Esophagus squamous epithelium (tissue), 5 donors: ENCODE results near the gene DPP4. TPM values are rescaled to one million over a fixed set of nuclear protein-coding genes. Genes with fewer than 3 reads are reported as not detected.
A peak's percentile ranks its signal among the peaks of the same experiment; 100 is the strongest.

Experiments used
- DNase-seq: peaks from one replicate; lab custom pipeline; 2025; lab: John Stamatoyannopoulos, UW
- H3K27ac ChIP-seq, 4 donors: fragments of 200-600 bp; sonication (generic); one replicate each; pipeline ENCODE4 v1.5.1; 2016 to 2019; ENCODE audit warnings: mild to moderate bottlenecking in 1 of 4
- H3K27me3 ChIP-seq, 4 donors: fragments of 200-600 bp; sonication (generic); 1 replicate in 3 of 4; 2 replicates in 1 of 4; pipeline versions ENCODE4 v1.5.1 to v1.6.0; 2017 to 2021; ENCODE audit warnings: antibody characterized with exemption in 1 of 4
- H3K36me3 ChIP-seq, 3 donors: fragments of 200-600 bp; sonication (generic); one replicate each; pipeline ENCODE4 v1.5.1; 2016 to 2019
- H3K4me1 ChIP-seq, 3 donors: fragments of 200-600 bp; sonication (generic); one replicate each; pipeline ENCODE4 v1.5.1; 2017 to 2019
- H3K4me3 ChIP-seq, 4 donors: fragments of 200-600 bp; sonication (generic); 1 replicate in 3 of 4; 2 replicates in 1 of 4; pipeline ENCODE4 v1.5.1; 2016 to 2019; ENCODE audit warnings: mild to moderate bottlenecking in 2 of 4, moderate library complexity in 1 of 4
- H3K9me3 ChIP-seq, 3 donors: fragments of 200-600 bp; sonication (generic); one replicate each; pipeline ENCODE4 v1.5.1; 2016 to 2019
- CTCF ChIP-seq, 6 experiments: fragments of 450-650 bp in 4 of 6; fragments of 200-600 bp in 2 of 6; sonication (generic) in 2 of 6; IDR thresholded peaks; one replicate each; pipeline ENCODE4 v1.5.1; 2016 to 2019; ENCODE audit warnings: antibody characterized with exemption in 6 of 6, mild to moderate bottlenecking in 4 of 6, moderate library complexity in 4 of 6
- POLR2A ChIP-seq, 4 donors: fragments of 450-650 bp; IDR thresholded peaks; one replicate each; pipeline ENCODE4 v1.6.1; 2017; ENCODE audit warnings: antibody characterized with exemption in 4 of 4, mild to moderate bottlenecking in 4 of 4, moderate library complexity in 3 of 4
- WGBS, 2 donors: methylation state at CpG; one replicate each; pipeline ENCODE4 v1.1.5; 2018; 5-methylcytosine and 5-hydroxymethylcytosine counted together
- intact Hi-C: fragments of 100-400 bp; cut with DNase I; formaldehyde crosslinking; loops from one replicate; pipeline ENCODE4 v1.15.0; 2022
- total RNA-seq, 4 donors: library from RNA; depleted of rRNA; stranded (reverse); fragments of >200 nt; gene quantifications; one replicate each; pipeline ENCODE4 v1.1.0, GENCODE V29; 2016
- donor health status: DM: yes; HTN: yes; CAD: no.

DPP4 gene
- total RNA-seq, 4 donors from 2014 or later: 0.97 to 3.1 (median 3.0) TPM; not detected in 1

DNA sequence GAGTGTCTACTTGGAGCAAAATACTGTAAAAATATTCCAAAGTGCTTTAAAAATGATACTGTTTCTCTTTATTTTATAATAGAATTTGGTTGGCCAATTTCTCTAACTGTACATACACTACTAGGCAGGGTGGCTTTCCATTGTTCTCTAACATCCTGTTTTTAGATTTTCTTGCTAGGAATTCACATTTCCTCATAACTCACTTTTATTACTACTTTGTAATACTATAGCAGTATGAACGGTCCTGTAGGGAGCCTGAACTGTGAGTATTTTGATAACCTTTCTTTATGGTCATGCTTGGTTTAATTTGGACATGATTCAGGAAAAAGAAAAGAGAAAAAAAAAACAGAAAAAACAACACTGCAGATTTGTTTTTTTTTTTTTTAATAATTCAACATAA is 40.3 kb upstream of the DPP4 start:
- Histone ChIP-seq H3K27ac (peak overlapping the region in 1 of 4 donors; percentile 39), H3K36me3 (no peaks in the 10 kb centered on the region), H3K4me1 (peaks cover 6 to 37% (median 36%) of the 10 kb centered on the region in 3 donors), H3K27me3 (no peaks in the 10 kb centered on the region), H3K4me3 (no peak overlapping the region), H3K9me3 (no peaks in the 10 kb centered on the region)
- intact Hi-C loops: no loop called here
- 21 to 30% methylated on average over 1 of the region's 1 CpG for WGBS, 2 donors
- no peak for DNase-seq
- TF ChIP-seq POLR2A (IDR thresholded peaks at IDR 0.05): no peak
- no peak for TF ChIP-seq CTCF (IDR thresholded peaks at IDR 0.05)

DNA sequence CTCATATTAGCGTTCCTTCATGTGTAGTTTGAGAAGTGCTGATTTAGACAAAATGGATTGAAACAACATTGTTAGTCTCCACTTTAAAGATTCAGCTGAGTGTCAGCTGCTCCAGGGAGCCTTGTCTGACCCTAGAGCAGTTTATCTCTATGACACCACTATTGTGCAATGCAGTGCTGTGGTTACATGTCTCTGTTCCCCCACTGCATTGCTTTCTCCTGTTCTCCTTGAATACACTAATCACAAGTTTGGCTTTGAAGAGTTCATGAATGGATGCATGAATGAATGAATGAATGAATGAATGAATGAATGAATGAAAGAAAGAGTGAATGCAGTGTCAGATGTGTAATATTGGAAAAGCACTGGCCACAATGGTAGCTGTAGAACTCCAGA is 39.8 kb upstream of the DPP4 start:
- no peaks in the 10 kb centered on the region for H3K36me3 ChIP-seq
- peaks cover 5 to 34% (median 33%) of the 10 kb centered on the region in 3 donors for H3K4me1 ChIP-seq
- H3K27ac ChIP-seq: peak overlapping the region in 1 of 4 donors; percentile 39
- 62 to 69% methylated on average over 1 of the region's 1 CpG for WGBS, 2 donors
- intact Hi-C loops: no loop called here
- no peak for TF ChIP-seq CTCF (IDR thresholded peaks at IDR 0.05)
- no peak for TF ChIP-seq POLR2A (IDR thresholded peaks at IDR 0.05)
- H3K27me3 ChIP-seq: no peaks in the 10 kb centered on the region
- H3K9me3 ChIP-seq: no peaks in the 10 kb centered on the region
- no peak overlapping the region for H3K4me3 ChIP-seq
- DNase-seq: no peak

DNA sequence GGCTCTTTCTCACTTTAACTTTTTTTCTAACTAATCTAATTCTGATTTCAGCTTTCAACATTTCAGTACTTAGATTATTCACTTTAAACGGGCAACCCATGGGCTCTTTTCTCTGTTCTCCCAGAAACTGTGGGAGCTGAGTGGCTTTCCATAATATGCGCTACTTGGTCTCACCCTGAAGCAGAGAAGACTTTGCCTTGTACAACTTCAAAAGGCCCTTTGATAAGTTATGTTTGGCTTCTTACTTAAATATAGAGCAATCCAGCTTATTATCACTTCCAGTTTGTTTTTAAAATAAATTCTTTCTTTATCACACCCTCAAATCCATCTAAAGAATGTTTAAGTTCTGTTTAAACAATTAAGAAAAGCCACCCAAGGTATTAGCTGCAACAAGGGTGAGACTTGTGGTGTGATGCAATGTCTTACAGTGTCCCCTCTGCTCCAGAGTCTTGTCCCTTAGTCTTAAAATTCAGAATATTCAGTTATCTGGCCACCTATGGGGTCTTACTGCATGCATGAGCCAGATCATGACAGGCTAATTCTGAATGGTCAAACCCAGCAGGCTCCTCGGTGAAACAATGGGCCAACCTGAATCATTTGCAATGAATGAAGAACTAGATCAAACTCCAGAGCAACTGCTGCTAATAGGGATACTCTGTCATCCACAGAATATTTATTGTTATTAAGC is 39.2 kb upstream of the DPP4 start:
- TF ChIP-seq POLR2A (IDR thresholded peaks at IDR 0.05): no peak
- TF ChIP-seq CTCF (IDR thresholded peaks at IDR 0.05): no peak
- intact Hi-C loops: no loop called here
- Histone ChIP-seq H3K9me3 (no peaks in the 10 kb centered on the region), H3K27ac (peak overlapping the region in 2 of 4 donors; percentile 15 to 39), H3K36me3 (no peaks in the 10 kb centered on the region), H3K4me3 (no peak overlapping the region), H3K4me1 (peaks cover 0 to 29% (median 28%) of the 10 kb centered on the region in 3 donors), H3K27me3 (no peaks in the 10 kb centered on the region)
- whole genome bisulfite sequencing, 2 donors: 61 to 74% methylated on average over 3 of the region's 3 CpGs
- DNase-seq: no peak

DNA sequence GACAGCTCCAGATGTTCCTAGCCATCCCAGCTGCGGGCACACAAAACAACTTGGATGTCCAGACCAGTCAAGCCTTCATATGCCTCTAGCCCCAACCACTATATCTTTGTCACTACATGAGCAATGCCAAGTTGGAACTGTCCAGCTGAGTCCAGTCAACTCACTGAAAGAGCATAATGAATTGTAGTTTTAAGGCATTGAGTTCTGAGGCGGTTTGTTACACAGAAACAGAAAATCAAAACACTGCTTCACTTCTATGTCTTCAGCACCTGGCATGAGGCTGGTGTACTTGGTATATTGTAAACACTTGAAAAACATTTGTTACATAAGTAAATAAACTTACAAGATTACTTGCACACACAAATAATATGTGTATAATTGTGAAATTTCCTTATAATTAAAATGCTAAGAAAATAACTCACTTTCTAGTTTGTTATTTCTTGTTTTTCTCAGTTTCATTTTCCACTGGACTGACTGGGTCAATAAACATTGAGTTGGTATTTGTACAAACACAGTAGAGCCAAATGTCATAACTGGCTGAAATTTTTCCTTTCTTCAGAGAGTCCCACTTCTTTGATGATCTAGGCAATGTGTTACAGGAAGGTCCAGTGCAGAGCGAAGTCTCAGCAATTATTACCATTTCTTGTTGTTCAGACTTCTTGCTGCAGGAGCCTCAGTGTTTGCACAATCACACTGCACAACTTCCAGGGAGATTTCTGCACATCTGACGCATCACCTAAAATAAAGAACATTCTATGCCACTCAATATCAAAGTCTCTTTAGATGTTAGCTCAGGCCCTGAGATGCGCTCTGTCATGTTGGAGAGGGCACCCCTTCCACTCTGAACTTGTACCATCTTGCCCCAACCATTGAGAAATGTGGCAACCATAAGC is 38.2 kb upstream of the DPP4 start:
- intact Hi-C loops: no loop called here
- peak overlapping the region in 2 of 4 donors; percentile 15 to 30 for H3K27ac ChIP-seq

More for the DNA sequence above, 38.2 kb upstream of the DPP4 start:
- Histone ChIP-seq H3K27me3 (no peaks in the 10 kb centered on the region), H3K9me3 (no peaks in the 10 kb centered on the region), H3K4me1 (peaks cover 0 to 24% (median 24%) of the 10 kb centered on the region in 3 donors), H3K36me3 (no peaks in the 10 kb centered on the region), H3K4me3 (no peak overlapping the region)
- DNase-seq: no peak
- no peak for TF ChIP-seq POLR2A (IDR thresholded peaks at IDR 0.05)
- TF ChIP-seq CTCF (IDR thresholded peaks at IDR 0.05): no peak
- WGBS, 2 donors: 56 to 62% methylated on average over 5 of the region's 5 CpGs
